Measurements from ENCODE around the gene TRPM1.

TRPM1 gene

GRCh38 chr15:30973379-30973778 lies 128.1 kb downstream of the TRPM1 start:
- H3K27ac Mint-ChIP-seq = no peak overlapping the region
- ATAC-seq = no peak
- peaks cover 59% of the 10 kb centered on the region for H3K36me3 Mint-ChIP-seq
- H3K4me1 Mint-ChIP-seq = peaks cover 7% of the 10 kb centered on the region
- DNase-seq (ENCODE audit: low spot score in 2 of 2) = no peak
- H3K4me3 Mint-ChIP-seq = no peak overlapping the region
- H3K9me3 Mint-ChIP-seq = no peaks in the 10 kb centered on the region

- no peak for ATAC-seq
- Mint-ChIP-seq H3K36me3 (peaks cover 49% of the 10 kb centered on the region), H3K4me1 (peaks cover 7% of the 10 kb centered on the region), H3K9me3 (no peaks in the 10 kb centered on the region), H3K27ac (no peak overlapping the region), H3K4me3 (no peak overlapping the region)
- DNase-seq (ENCODE audit: low spot score in 2 of 2) = no peak
Observed at GRCh38 chr15:30969724-30970123, 131.8 kb downstream of the TRPM1 start.

GRCh38 chr15:30963681-30964080 lies 137.8 kb downstream of the TRPM1 start:
- no peak for ATAC-seq
- Mint-ChIP-seq H3K4me1 (no peaks in the 10 kb centered on the region), H3K27ac (no peak overlapping the region), H3K9me3 (no peaks in the 10 kb centered on the region), H3K4me3 (no peak overlapping the region), H3K36me3 (peaks cover 54% of the 10 kb centered on the region)
- DNase-seq (ENCODE audit: low spot score in 2 of 2) = no peak

GRCh38 chr15:30962659-30963058 lies 138.9 kb downstream of the TRPM1 start:
- H3K9me3 Mint-ChIP-seq = no peaks in the 10 kb centered on the region
- ATAC-seq (no peak), DNase-seq (ENCODE audit: low spot score in 2 of 2) (no peak)
- H3K4me1 Mint-ChIP-seq = no peaks in the 10 kb centered on the region
- peaks cover 63% of the 10 kb centered on the region for H3K36me3 Mint-ChIP-seq
- peak overlapping the region; percentile 15 for H3K27ac Mint-ChIP-seq
- H3K4me3 Mint-ChIP-seq = no peak overlapping the region

GRCh38 chr15:30962079-30962478 lies 139.4 kb downstream of the TRPM1 start:
- H3K4me3 Mint-ChIP-seq = no peak overlapping the region
- no peaks in the 10 kb centered on the region for H3K9me3 Mint-ChIP-seq
- no peaks in the 10 kb centered on the region for H3K4me1 Mint-ChIP-seq
- H3K36me3 Mint-ChIP-seq = peaks cover 69% of the 10 kb centered on the region
- DNase-seq (ENCODE audit: low spot score in 2 of 2) (no peak), ATAC-seq (no peak)
- H3K27ac Mint-ChIP-seq = peak overlapping the region; percentile 15

- H3K36me3 Mint-ChIP-seq = peaks cover 89% of the 10 kb centered on the region
- H3K4me1 Mint-ChIP-seq = peaks cover 6% of the 10 kb centered on the region
- no peak overlapping the region for H3K4me3 Mint-ChIP-seq
- DNase-seq (ENCODE audit: low spot score in 2 of 2) = no peak
- peak; percentile 79 for ATAC-seq
- H3K9me3 Mint-ChIP-seq = no peaks in the 10 kb centered on the region
- H3K27ac Mint-ChIP-seq = peak overlapping the region; percentile 37
Observed at GRCh38 chr15:30958219-30958618, 143.3 kb downstream of the TRPM1 start.

GRCh38 chr15:30956216-30957124 lies 145.1 kb downstream of the TRPM1 start:
- peaks cover 92% of the 10 kb centered on the region for H3K36me3 Mint-ChIP-seq
- ATAC-seq (no peak), DNase-seq (ENCODE audit: low spot score in 2 of 2) (no peak)
- H3K9me3 Mint-ChIP-seq = no peaks in the 10 kb centered on the region
- H3K4me3 Mint-ChIP-seq = no peak overlapping the region
- peaks cover 6% of the 10 kb centered on the region for H3K4me1 Mint-ChIP-seq
- peak overlapping the region; percentile 37 for H3K27ac Mint-ChIP-seq

- H3K36me3 Mint-ChIP-seq = peaks cover 96% of the 10 kb centered on the region
Observed at GRCh38 chr15:30954674-30955073, 146.9 kb downstream of the TRPM1 start.

GRCh38 chr15:30953731-30954378 lies 147.7 kb downstream of the TRPM1 start:
- ATAC-seq (peak; percentile 67), DNase-seq (ENCODE audit: low spot score in 2 of 2) (no peak)
- H3K36me3 Mint-ChIP-seq = peaks cover 96% of the 10 kb centered on the region
- no peak overlapping the region for H3K4me3 Mint-ChIP-seq
- H3K9me3 Mint-ChIP-seq = no peaks in the 10 kb centered on the region
- H3K27ac Mint-ChIP-seq = peak overlapping the region; percentile 79
- peaks cover 6% of the 10 kb centered on the region for H3K4me1 Mint-ChIP-seq

More at GRCh38 chr15:30954674-30955073, 146.9 kb downstream of the TRPM1 start:
- Mint-ChIP-seq H3K9me3 (no peaks in the 10 kb centered on the region), H3K4me1 (peaks cover 6% of the 10 kb centered on the region), H3K27ac (no peak overlapping the region), H3K4me3 (no peak overlapping the region)
- ATAC-seq (no peak), DNase-seq (ENCODE audit: low spot score in 2 of 2) (no peak)

- Mint-ChIP-seq H3K36me3 (peaks cover 96% of the 10 kb centered on the region), H3K4me1 (peaks cover 6% of the 10 kb centered on the region), H3K27ac (peak overlapping the region; percentile 64), H3K4me3 (no peak overlapping the region), H3K9me3 (no peaks in the 10 kb centered on the region)
- no peak for ATAC-seq
- no peak for DNase-seq (ENCODE audit: low spot score in 2 of 2)
Observed at GRCh38 chr15:30953183-30953582, 148.3 kb downstream of the TRPM1 start.
